GM23338 (cell line): ENCODE measurements around the gene YWHAQ. TPM values are rescaled to one million over a fixed set of nuclear protein-coding genes. Genes with fewer than 3 reads are reported as not detected.

Experiments
- ATAC-seq: fragments of 200-7000 bp; cut with Tn5 transposase; 3 replicates; pipeline ENCODE4 v1.9.1; 2020
- DNase-seq: peaks from one replicate; pipeline ENCODE4 v3.0.0-alpha.2; 2015; ENCODE audit warnings: low spot score
- H2AFZ ChIP-seq: fragments of 200-600 bp; sonication (generic); 2 replicates; pipeline ENCODE4 v1.8.0; 2016; ENCODE audit warnings: antibody characterized with exemption, mild to moderate bottlenecking, moderate library complexity
- H3F3A ChIP-seq: fragments of 200-600 bp; sonication (generic); replicated peaks from 2 replicates; pipeline ENCODE4 v1.8.0; 2017; ENCODE audit warnings: antibody characterized with exemption, mixed run types, low read depth
- H3K27ac ChIP-seq: fragments of 200-600 bp; sonication (generic); 2 replicates; pipeline ENCODE4 v1.6.1; 2016; ENCODE audit warnings: low read depth
- H3K27me3 ChIP-seq: fragments of 200-600 bp; sonication (generic); 2 replicates; pipeline ENCODE4 v1.8.0; 2016; ENCODE audit warnings: mild to moderate bottlenecking, mixed run types, moderate library complexity; ENCODE audit not compliant: insufficient read depth
- H3K36me3 ChIP-seq: fragments of 200-600 bp; sonication (generic); 2 replicates; pipeline ENCODE4 v1.8.0; 2016; ENCODE audit warnings: mild to moderate bottlenecking; ENCODE audit not compliant: insufficient read depth
- H3K4me1 ChIP-seq: fragments of 200-600 bp; sonication (generic); 2 replicates; pipeline ENCODE4 v1.8.0; 2016; ENCODE audit warnings: mild to moderate bottlenecking, moderate library complexity; ENCODE audit not compliant: insufficient read depth
- H3K4me2 ChIP-seq: fragments of 200-600 bp; sonication (generic); 2 replicates; pipeline ENCODE4 v1.7.1; 2017; ENCODE audit warnings: mixed run types
- H3K4me3 ChIP-seq: fragments of 200-600 bp; sonication (generic); 2 replicates; pipeline ENCODE4 v1.6.1; 2016; ENCODE audit warnings: mixed run types
- H3K79me2 ChIP-seq: fragments of 200-600 bp; sonication (generic); replicated peaks from 2 replicates; pipeline ENCODE4 v1.8.0; 2017; ENCODE audit warnings: mild to moderate bottlenecking; ENCODE audit not compliant: insufficient read depth
- H3K9me2 ChIP-seq: fragments of 200-600 bp; sonication (generic); 2 replicates; pipeline ENCODE4 v1.8.0; 2017; ENCODE audit not compliant: insufficient read depth
- H4K20me1 ChIP-seq: fragments of 200-600 bp; sonication (generic); replicated peaks from 2 replicates; pipeline ENCODE4 v1.8.0; 2017; ENCODE audit warnings: mild to moderate bottlenecking; ENCODE audit not compliant: insufficient read depth
- H3K27ac Mint-ChIP-seq: 2 replicates; pipeline ENCODE4 v1.8.0; 2020; ENCODE audit warnings: inconsistent platforms, mild to moderate bottlenecking, moderate library complexity, mixed read lengths
- H3K27me3 Mint-ChIP-seq: 3 replicates; pipeline ENCODE4 v1.8.0; 2022; ENCODE audit warnings: low read depth, mild to moderate bottlenecking, moderate library complexity, mixed read lengths, inconsistent platforms; ENCODE audit not compliant: insufficient read depth, poor library complexity
- H3K36me3 Mint-ChIP-seq: 3 replicates; pipeline ENCODE4 v1.8.0; 2021; ENCODE audit warnings: low read depth, mild to moderate bottlenecking, inconsistent platforms, moderate library complexity, mixed read lengths
- H3K4me1 Mint-ChIP-seq: 3 replicates; pipeline ENCODE4 v1.8.0; 2020; ENCODE audit warnings: mild to moderate bottlenecking, inconsistent platforms, mixed read lengths
- H3K4me3 Mint-ChIP-seq: 3 replicates; pipeline ENCODE4 v1.8.0; 2021; ENCODE audit warnings: moderate library complexity, mild to moderate bottlenecking, inconsistent platforms, mixed read lengths
- H3K9me3 Mint-ChIP-seq: 3 replicates; pipeline ENCODE4 v1.8.0; 2020; ENCODE audit warnings: moderate library complexity, mild to moderate bottlenecking, inconsistent platforms, mixed read lengths
- CREB1 ChIP-seq: fragments of 250-450 bp; sonication (Bioruptor Pico); IDR thresholded peaks from 2 replicates; pipeline ENCODE4 v1.5.0; 2020; ENCODE audit warnings: low read depth, mild to moderate bottlenecking, moderate library complexity
- CTCF ChIP-seq, 2 experiments: fragments of 200-600 bp in 1 of 2; sonication (generic) in 1 of 2; conservative IDR thresholded peaks; 2 replicates each; pipeline versions ENCODE4 v1.5.1 to v1.6.1; 2016 to 2017; ENCODE audit warnings: antibody characterized with exemption in 2 of 2, low read depth in 2 of 2, mild to moderate bottlenecking in 2 of 2, moderate library complexity in 1 of 2
- EZH2phosphoT487 ChIP-seq: fragments of 200-600 bp; sonication (generic); IDR thresholded peaks from one replicate; pipeline ENCODE4 v1.8.1; 2018; ENCODE audit warnings: antibody characterized with exemption; ENCODE audit not compliant: unreplicated experiment
- NANOG ChIP-seq: IDR thresholded peaks from 2 replicates; pipeline ENCODE4 v1.6.1; 2016; ENCODE audit warnings: antibody characterized with exemption, borderline replicate concordance
- POLR2AphosphoS5 ChIP-seq: IDR thresholded peaks from 2 replicates; pipeline ENCODE4 v1.6.1; 2016; ENCODE audit warnings: antibody characterized with exemption, low read depth
- STAT1 ChIP-seq: IDR thresholded peaks from one replicate; pipeline ENCODE4 v1.6.1; 2016; ENCODE audit warnings: antibody characterized with exemption; ENCODE audit not compliant: unreplicated experiment
- ZNF114 ChIP-seq: fragments of 250-450 bp; sonication (Bioruptor Pico); IDR thresholded peaks from 2 replicates; pipeline ENCODE4 v1.5.0; 2020; ENCODE audit warnings: mild to moderate bottlenecking, moderate library complexity
- ZNF331 ChIP-seq: fragments of 250-450 bp; sonication (Bioruptor Pico); IDR thresholded peaks from 2 replicates; pipeline ENCODE4 v1.5.0; 2020; ENCODE audit warnings: low read depth, mild to moderate bottlenecking, moderate library complexity
- ZNF462 ChIP-seq: fragments of 250-450 bp; sonication (Bioruptor Pico); IDR thresholded peaks from 2 replicates; pipeline ENCODE4 v1.5.0; 2020; ENCODE audit warnings: mild to moderate bottlenecking, moderate library complexity
- polyA plus RNA-seq: library from polyadenylated mRNA; unstranded; fragments of >200 nt; fragmentation: Nextera tagmentation; extraction: Ambion mirVana; gene quantifications from 2 replicates; pipeline ENCODE4 v1.2.1, GENCODE V29; 2016
- total RNA-seq: library from RNA; depleted of rRNA; stranded (reverse); fragments of >200 nt; shearing (Covaris generic); gene quantifications from 2 replicates; pipeline ENCODE4 v1.2.3, GENCODE V29; 2014

Gene YWHAQ
- total and polyA plus RNA-seq, 2 experiments from 2014 or later: 295 to 464 TPM

- Histone ChIP-seq H3K27ac (no peak overlapping the region), H3K4me2 (no peak overlapping the region), H3K36me3 (no peaks in the 10 kb centered on the region), H3K4me3 (no peak overlapping the region), H3K27me3 (peaks cover 26% of the 10 kb centered on the region), H3K4me1 (peaks cover 8% of the 10 kb centered on the region), H3K9me2 (no peaks in the 10 kb centered on the region), H2AFZ (no peak overlapping the region), H3F3A (peaks cover 5% of the 10 kb centered on the region), H4K20me1 (peaks cover 5% of the 10 kb centered on the region), H3K79me2 (peaks cover 9% of the 10 kb centered on the region)
- Mint-ChIP-seq H3K27me3 (peaks cover 32% of the 10 kb centered on the region), H3K4me3 (no peak overlapping the region), H3K27ac (no peak overlapping the region), H3K9me3 (0 out of 3 replicates have a peak, but pooled peaks cover 2% of the 10 kb centered on the region), H3K36me3 (peaks cover 11% of the 10 kb centered on the region), H3K4me1 (peaks cover 22% of the 10 kb centered on the region; the same call in 2 of the 3 replicates)
- DNase-seq: no peak
- TF ChIP-seq EZH2phosphoT487 (no peak), POLR2AphosphoS5 (no peak), STAT1 (no peak), CTCF (conservative IDR thresholded peaks at IDR 0.05; ENCODE audit: low read depth in 2 of 2) (no peak), CREB1 (CRISPR knock-in tag) (no peak), ZNF462 (CRISPR knock-in tag) (no peak), NANOG (no peak), ZNF114 (CRISPR knock-in tag) (no peak), ZNF331 (no peak)
- ATAC-seq: no peak
Measured at GRCh38 chr2:9634133-9634532, 3.3 kb upstream of the YWHAQ start.
